Uterus (tissue), 2 donors: Measurements from ENCODE around the gene SLC26A2.

Experiments
- POLR2A ChIP-seq, 2 donors: fragments of 450-650 bp; IDR thresholded peaks; one replicate each; pipeline ENCODE4 v1.6.1; 2016; ENCODE audit warnings: antibody characterized with exemption in 2 of 2, mild to moderate bottlenecking in 1 of 2, moderate library complexity in 1 of 2
- TF ChIP-seq, protein P1 (sequence below), 4 experiments: fragments of 200-600 bp in 2 of 4; fragments of 450-650 bp in 2 of 4; sonication (generic) in 2 of 4; IDR thresholded peaks; one replicate each; pipeline ENCODE4 v1.5.1; 2016 to 2019; ENCODE audit warnings: antibody characterized with exemption in 4 of 4, mild to moderate bottlenecking in 2 of 4, moderate library complexity in 1 of 4

GRCh38 chr5:149993471-149993870 is 32.9 kb downstream of the SLC26A2 start:
- TF ChIP-seq POLR2A (IDR thresholded peaks at IDR 0.05) = no peak
- TF ChIP-seq, protein P1, sequence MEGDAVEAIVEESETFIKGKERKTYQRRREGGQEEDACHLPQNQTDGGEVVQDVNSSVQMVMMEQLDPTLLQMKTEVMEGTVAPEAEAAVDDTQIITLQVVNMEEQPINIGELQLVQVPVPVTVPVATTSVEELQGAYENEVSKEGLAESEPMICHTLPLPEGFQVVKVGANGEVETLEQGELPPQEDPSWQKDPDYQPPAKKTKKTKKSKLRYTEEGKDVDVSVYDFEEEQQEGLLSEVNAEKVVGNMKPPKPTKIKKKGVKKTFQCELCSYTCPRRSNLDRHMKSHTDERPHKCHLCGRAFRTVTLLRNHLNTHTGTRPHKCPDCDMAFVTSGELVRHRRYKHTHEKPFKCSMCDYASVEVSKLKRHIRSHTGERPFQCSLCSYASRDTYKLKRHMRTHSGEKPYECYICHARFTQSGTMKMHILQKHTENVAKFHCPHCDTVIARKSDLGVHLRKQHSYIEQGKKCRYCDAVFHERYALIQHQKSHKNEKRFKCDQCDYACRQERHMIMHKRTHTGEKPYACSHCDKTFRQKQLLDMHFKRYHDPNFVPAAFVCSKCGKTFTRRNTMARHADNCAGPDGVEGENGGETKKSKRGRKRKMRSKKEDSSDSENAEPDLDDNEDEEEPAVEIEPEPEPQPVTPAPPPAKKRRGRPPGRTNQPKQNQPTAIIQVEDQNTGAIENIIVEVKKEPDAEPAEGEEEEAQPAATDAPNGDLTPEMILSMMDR (IDR thresholded peaks at IDR 0.05) = no peak
